ENCODE measurements around the gene SLC8A1. TPM values are rescaled to one million over a fixed set of nuclear protein-coding genes. Genes with fewer than 3 reads are reported as not detected.

SLC8A1 gene
- total RNA-seq, 1 experiment from 2014 or later = 1.7 TPM

- no peak for DNase-seq
- H3K4me3 ChIP-seq (ENCODE audit: insufficient read depth, low read depth, low read length) = no peak overlapping the region
- no peaks in the 10 kb centered on the region for H3K27me3 ChIP-seq (ENCODE audit: control insufficient read depth, insufficient read depth, low read length)
- H3K36me3 ChIP-seq (replicated peaks; ENCODE audit: control insufficient read depth, insufficient read depth, low read length) = no peaks in the 10 kb centered on the region
These were observed 180.8 kb downstream of the SLC8A1 start for GRCh38 chr2:40271094-40271493.

DNA sequence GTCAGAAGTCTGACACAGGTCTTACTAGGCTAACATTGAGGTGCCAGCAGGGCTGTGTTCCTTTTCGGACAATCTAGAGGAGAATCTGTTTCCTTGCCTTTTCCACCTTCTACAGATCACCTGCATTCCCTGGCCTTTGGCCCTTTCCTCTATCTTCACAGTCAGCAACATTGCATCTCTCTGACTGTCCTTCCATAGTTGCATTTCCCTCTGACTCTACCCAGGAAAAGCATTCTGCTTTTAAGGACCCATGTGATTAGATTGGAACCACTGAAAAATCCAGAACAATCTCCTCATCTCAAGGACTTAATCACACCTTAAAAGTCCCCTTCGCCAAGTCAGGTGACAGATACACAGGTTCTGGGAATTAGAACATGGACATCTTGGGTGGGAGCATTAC, 181.5 kb downstream of the SLC8A1 start:
- Histone ChIP-seq H3K36me3 (replicated peaks; ENCODE audit: control insufficient read depth, insufficient read depth, low read length) (no peaks in the 10 kb centered on the region), H3K4me3 (ENCODE audit: insufficient read depth, low read depth, low read length) (no peak overlapping the region), H3K27me3 (ENCODE audit: control insufficient read depth, insufficient read depth, low read length) (no peaks in the 10 kb centered on the region)
- no peak for DNase-seq

DNA sequence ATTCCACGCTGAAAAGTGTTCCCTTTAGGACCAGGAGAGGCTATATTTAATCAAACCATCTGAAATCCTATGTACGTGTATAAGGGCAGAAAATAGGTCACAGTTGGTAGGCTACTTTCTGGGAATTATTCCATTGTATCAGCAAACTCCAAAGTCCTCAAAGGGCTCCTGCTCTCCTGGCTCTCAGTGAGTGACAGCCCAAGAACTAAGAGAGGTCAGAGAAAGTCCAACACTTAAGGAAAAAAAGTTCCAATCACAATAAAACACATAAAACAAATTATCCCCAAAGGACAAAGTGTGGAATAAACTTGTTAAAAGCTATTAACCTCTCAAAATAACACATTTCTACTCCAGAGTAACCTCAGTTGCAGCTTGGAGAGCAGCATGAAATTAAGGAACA, 183.3 kb downstream of the SLC8A1 start:
- H3K4me3 ChIP-seq (ENCODE audit: insufficient read depth, low read depth, low read length) = no peak overlapping the region
- no peaks in the 10 kb centered on the region for H3K36me3 ChIP-seq (replicated peaks; ENCODE audit: control insufficient read depth, insufficient read depth, low read length)
- no peak for DNase-seq
- no peaks in the 10 kb centered on the region for H3K27me3 ChIP-seq (ENCODE audit: control insufficient read depth, insufficient read depth, low read length)

DNA sequence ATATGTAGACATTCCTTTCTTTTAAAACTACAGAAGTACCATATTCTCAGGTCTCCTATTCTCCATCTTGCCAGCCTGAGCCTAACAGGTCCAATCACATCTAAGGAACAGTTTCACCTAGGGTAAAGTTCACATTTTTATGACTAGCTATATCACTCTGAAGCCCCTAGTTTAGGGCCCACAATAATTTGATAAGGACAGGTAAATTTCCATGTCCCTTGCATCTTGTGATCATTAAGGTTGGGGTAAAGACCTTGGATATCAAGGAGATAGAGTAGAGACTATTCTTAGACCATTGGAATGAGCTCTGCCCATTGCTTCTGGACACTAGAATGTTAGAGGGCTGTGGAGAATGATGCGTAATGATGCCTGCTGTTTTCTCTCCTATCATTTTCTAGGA, 185.7 kb downstream of the SLC8A1 start:
- Histone ChIP-seq H3K4me3 (ENCODE audit: insufficient read depth, low read depth, low read length) (no peak overlapping the region), H3K27me3 (ENCODE audit: control insufficient read depth, insufficient read depth, low read length) (no peaks in the 10 kb centered on the region), H3K36me3 (replicated peaks; ENCODE audit: control insufficient read depth, insufficient read depth, low read length) (no peaks in the 10 kb centered on the region)
- DNase-seq = no peak

DNA sequence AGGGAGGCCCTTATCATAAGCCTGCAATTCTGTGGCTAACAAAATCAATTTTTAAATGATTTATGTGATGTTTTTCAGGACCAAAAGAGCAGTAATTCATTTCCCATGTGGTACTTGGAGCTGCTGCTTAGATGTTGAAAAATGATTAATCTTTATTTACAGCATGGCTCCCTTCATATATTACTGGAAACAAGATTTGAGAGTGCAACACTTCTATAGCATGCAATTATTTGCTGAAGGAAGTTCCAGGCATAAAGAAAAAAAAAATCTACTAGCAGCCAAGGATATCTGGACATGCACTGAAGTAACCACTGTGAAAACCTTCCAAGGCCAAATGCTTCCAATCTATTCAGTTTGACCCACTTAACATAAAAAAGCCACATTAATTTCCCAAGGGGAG, 186.3 kb downstream of the SLC8A1 start:
- Histone ChIP-seq H3K27me3 (ENCODE audit: control insufficient read depth, insufficient read depth, low read length) (no peaks in the 10 kb centered on the region), H3K36me3 (replicated peaks; ENCODE audit: control insufficient read depth, insufficient read depth, low read length) (no peaks in the 10 kb centered on the region), H3K4me3 (ENCODE audit: insufficient read depth, low read depth, low read length) (no peak overlapping the region)
- no peak for DNase-seq

GRCh38 chr2:40261042-40261441, 190.8 kb downstream of the SLC8A1 start:
- Histone ChIP-seq H3K27me3 (ENCODE audit: control insufficient read depth, insufficient read depth, low read length) (no peaks in the 10 kb centered on the region), H3K4me3 (ENCODE audit: insufficient read depth, low read depth, low read length) (no peak overlapping the region), H3K36me3 (replicated peaks; ENCODE audit: control insufficient read depth, insufficient read depth, low read length) (no peaks in the 10 kb centered on the region)
- no peak for DNase-seq

DNA sequence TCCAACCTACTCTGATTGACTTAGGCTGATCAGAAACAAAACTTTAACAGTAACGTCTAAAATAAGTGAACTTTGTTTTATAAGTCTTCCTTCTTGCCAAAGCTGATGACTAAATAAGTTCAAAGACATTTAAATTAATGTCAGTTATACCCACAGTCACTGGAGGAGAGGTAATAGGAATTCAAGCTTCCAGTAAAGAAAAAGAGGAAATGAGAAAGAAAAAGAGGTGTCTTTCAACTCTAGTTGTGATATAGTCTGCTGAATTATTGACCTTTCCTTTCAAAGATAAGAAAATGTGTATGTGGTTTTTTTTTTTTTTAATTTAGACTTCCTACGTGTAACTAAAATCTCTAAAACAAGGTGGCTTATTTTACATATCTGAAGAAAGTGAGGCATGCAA, 191.5 kb downstream of the SLC8A1 start:
- Histone ChIP-seq H3K27me3 (ENCODE audit: control insufficient read depth, insufficient read depth, low read length) (no peaks in the 10 kb centered on the region), H3K4me3 (ENCODE audit: insufficient read depth, low read depth, low read length) (no peak overlapping the region), H3K36me3 (replicated peaks; ENCODE audit: control insufficient read depth, insufficient read depth, low read length) (no peaks in the 10 kb centered on the region)
- no peak for DNase-seq

DNA sequence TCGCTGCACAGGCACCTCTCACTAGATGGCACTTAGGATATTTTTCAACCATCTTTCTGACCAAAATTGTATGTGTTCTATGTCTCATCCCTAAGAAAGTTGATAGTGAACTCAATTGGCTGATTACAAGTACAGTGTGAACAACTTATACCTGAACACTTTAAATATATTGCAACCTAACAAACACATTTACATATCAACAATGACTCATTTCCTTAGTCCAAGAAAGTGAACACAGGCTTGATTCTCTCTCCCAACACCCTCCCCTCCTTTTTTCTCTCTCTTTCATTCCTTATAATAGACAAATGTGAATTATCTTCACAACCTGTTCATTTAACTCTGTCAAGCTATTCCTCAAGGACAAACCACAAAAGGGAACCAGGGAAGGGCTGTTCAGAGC, 192.0 kb downstream of the SLC8A1 start:
- no peak overlapping the region for H3K4me3 ChIP-seq (ENCODE audit: insufficient read depth, low read depth, low read length)
- no peaks in the 10 kb centered on the region for H3K36me3 ChIP-seq (replicated peaks; ENCODE audit: control insufficient read depth, insufficient read depth, low read length)
- no peak for DNase-seq
- H3K27me3 ChIP-seq (ENCODE audit: control insufficient read depth, insufficient read depth, low read length) = no peaks in the 10 kb centered on the region

DNA sequence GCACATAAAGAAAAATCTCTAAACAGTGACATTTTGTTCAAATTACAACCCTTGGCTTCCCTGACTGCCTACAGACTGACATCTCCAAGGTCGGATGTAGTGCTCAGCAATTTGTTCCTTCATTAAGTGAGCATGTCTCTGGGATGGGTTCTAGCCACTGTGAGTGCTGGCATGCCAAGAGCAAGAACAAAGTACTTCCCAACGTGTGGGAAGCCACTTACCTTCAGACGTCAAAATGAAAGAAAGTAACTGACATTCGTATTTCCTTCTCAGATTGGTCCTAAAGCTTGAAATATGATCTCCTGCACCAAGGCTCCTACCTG, 193.8 kb downstream of the SLC8A1 start:
- H3K36me3 ChIP-seq (replicated peaks; ENCODE audit: control insufficient read depth, insufficient read depth, low read length) = no peaks in the 10 kb centered on the region
- H3K4me3 ChIP-seq (ENCODE audit: insufficient read depth, low read depth, low read length) = no peak overlapping the region
- no peaks in the 10 kb centered on the region for H3K27me3 ChIP-seq (ENCODE audit: control insufficient read depth, insufficient read depth, low read length)
- DNase-seq = no peak

DNA sequence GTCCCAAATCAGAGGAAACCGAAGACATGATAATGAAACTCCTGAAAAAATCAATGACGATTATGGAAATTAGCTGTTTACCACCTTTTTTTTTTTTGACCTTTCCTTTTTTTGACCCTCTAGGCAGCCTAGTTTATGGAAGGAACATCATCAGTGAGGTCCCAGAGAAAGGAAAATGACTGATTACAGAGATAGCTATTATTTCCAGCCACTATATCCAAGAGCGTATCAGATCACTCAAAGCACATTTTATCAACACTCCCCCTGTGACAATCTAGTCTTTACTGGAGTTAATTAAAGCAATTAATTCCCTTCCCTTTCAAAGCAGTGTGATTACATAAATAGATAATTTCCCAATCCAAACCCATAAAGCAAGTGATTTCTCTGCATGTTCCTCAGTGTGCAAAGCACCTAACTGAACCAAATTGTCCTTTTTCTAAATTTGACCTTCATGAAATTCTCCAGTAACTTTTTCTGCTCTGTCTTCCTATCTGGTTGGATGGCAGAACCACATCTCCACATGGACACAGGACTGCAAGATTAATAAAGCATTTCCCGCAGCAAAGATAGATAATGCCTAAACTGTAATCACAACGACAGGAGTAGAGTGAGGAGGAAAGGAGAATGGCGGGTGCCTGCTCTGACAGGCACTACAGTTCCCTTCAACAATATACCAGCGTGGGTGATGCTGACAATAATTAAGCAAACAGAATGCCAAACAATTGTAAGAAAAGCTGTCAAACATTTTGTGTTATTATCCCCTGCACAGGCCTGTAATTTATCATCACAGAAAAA, 194.4 kb downstream of the SLC8A1 start:
- H3K36me3 ChIP-seq (replicated peaks; ENCODE audit: control insufficient read depth, insufficient read depth, low read length) = no peaks in the 10 kb centered on the region
- no peak for DNase-seq
- no peak overlapping the region for H3K4me3 ChIP-seq (ENCODE audit: insufficient read depth, low read depth, low read length)
- H3K27me3 ChIP-seq (ENCODE audit: control insufficient read depth, insufficient read depth, low read length) = no peaks in the 10 kb centered on the region

DNA sequence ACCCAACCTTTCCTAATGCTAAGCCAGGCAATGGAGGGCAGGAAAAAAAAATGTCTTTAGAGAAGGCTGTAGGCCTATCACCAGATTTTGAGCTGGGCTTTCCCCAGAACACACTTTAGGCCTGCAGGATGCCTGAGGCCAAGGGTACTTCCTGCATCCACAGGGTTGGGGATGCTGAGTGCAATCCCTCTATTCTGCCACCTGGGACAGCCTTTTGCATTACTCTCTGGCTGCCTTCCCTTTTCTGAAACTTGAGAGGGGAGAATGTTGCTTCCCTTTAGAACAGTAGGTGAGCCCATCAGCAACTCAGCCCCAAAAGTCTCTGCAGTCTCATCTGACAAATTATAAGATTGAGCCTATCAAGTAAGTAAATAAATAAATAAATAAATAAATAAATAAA, 195.2 kb downstream of the SLC8A1 start:
- peak; percentile 35 for DNase-seq
- no peaks in the 10 kb centered on the region for H3K36me3 ChIP-seq (replicated peaks; ENCODE audit: control insufficient read depth, insufficient read depth, low read length)
- no peak overlapping the region for H3K4me3 ChIP-seq (ENCODE audit: insufficient read depth, low read depth, low read length)
- no peaks in the 10 kb centered on the region for H3K27me3 ChIP-seq (ENCODE audit: control insufficient read depth, insufficient read depth, low read length)

- H3K4me3 ChIP-seq (ENCODE audit: insufficient read depth, low read depth, low read length) = no peak overlapping the region
- H3K27me3 ChIP-seq (ENCODE audit: control insufficient read depth, insufficient read depth, low read length) = no peaks in the 10 kb centered on the region
- no peak for DNase-seq
- H3K36me3 ChIP-seq (replicated peaks; ENCODE audit: control insufficient read depth, insufficient read depth, low read length) = no peaks in the 10 kb centered on the region
These were observed 195.9 kb downstream of the SLC8A1 start for GRCh38 chr2:40256008-40256407.

DNA sequence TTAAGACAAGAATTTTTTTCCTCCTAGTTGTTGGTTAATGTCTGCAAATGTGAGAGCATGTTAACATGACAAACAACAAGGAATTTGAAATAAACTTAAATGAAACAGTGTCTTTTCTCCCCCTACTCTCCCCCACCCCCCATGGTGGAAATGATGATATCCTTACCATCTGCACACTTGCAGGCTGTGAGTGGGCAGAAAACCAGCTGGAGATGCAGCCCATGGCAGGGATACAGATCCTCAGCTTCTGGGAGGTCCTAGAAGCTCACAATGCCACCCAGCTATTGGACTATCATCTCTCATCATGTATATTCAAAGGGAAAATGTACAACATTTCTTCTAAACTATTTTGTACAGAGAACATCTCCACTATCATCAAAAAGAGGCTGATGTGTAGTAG, 196.8 kb downstream of the SLC8A1 start:
- H3K4me3 ChIP-seq (ENCODE audit: insufficient read depth, low read depth, low read length) = no peak overlapping the region
- DNase-seq = no peak
- no peaks in the 10 kb centered on the region for H3K27me3 ChIP-seq (ENCODE audit: control insufficient read depth, insufficient read depth, low read length)
- no peaks in the 10 kb centered on the region for H3K36me3 ChIP-seq (replicated peaks; ENCODE audit: control insufficient read depth, insufficient read depth, low read length)

- Histone ChIP-seq H3K27me3 (ENCODE audit: control insufficient read depth, insufficient read depth, low read length) (no peaks in the 10 kb centered on the region), H3K36me3 (replicated peaks; ENCODE audit: control insufficient read depth, insufficient read depth, low read length) (no peaks in the 10 kb centered on the region), H3K4me3 (ENCODE audit: insufficient read depth, low read depth, low read length) (no peak overlapping the region)
- no peak for DNase-seq
These were observed 197.3 kb downstream of the SLC8A1 start for GRCh38 chr2:40254611-40255010.

- no peaks in the 10 kb centered on the region for H3K27me3 ChIP-seq (ENCODE audit: control insufficient read depth, insufficient read depth, low read length)
- DNase-seq = no peak
- no peak overlapping the region for H3K4me3 ChIP-seq (ENCODE audit: insufficient read depth, low read depth, low read length)
- H3K36me3 ChIP-seq (replicated peaks; ENCODE audit: control insufficient read depth, insufficient read depth, low read length) = no peaks in the 10 kb centered on the region
These were observed 200.8 kb downstream of the SLC8A1 start for GRCh38 chr2:40251137-40251536.

GRCh38 chr2:40249577-40249976, 202.3 kb downstream of the SLC8A1 start:
- Histone ChIP-seq H3K4me3 (ENCODE audit: insufficient read depth, low read depth, low read length) (no peak overlapping the region), H3K27me3 (ENCODE audit: control insufficient read depth, insufficient read depth, low read length) (no peaks in the 10 kb centered on the region), H3K36me3 (replicated peaks; ENCODE audit: control insufficient read depth, insufficient read depth, low read length) (no peaks in the 10 kb centered on the region)
- DNase-seq = no peak

Measured in H7 (cell line).